Adrenal gland (tissue), 5 donors: ENCODE data around the gene SPNS3.

Experiments
- POLR2A ChIP-seq, 2 donors: fragments of 450-650 bp; IDR thresholded peaks; one replicate each; pipeline ENCODE4 v1.6.1; 2017; ENCODE audit warnings: antibody characterized with exemption in 2 of 2, mild to moderate bottlenecking in 2 of 2, moderate library complexity in 1 of 2
- TF ChIP-seq, protein P1 (sequence below), 6 experiments: fragments of 450-650 bp in 4 of 6; fragments of 200-600 bp in 2 of 6; sonication (generic) in 1 of 6; IDR thresholded peaks; 1 replicate in 5 of 6; 2 replicates in 1 of 6; pipeline versions ENCODE4 v1.5.1 to v1.8.0; 2016 to 2021; ENCODE audit warnings: antibody characterized with exemption in 6 of 6, mild to moderate bottlenecking in 2 of 6, moderate library complexity in 1 of 6
- donor health status: DM: no; HTN: no; CAD: no.

GRCh38 chr17:4405038-4405669, 28.6 kb upstream of the SPNS3 start:
- TF ChIP-seq, protein P1, sequence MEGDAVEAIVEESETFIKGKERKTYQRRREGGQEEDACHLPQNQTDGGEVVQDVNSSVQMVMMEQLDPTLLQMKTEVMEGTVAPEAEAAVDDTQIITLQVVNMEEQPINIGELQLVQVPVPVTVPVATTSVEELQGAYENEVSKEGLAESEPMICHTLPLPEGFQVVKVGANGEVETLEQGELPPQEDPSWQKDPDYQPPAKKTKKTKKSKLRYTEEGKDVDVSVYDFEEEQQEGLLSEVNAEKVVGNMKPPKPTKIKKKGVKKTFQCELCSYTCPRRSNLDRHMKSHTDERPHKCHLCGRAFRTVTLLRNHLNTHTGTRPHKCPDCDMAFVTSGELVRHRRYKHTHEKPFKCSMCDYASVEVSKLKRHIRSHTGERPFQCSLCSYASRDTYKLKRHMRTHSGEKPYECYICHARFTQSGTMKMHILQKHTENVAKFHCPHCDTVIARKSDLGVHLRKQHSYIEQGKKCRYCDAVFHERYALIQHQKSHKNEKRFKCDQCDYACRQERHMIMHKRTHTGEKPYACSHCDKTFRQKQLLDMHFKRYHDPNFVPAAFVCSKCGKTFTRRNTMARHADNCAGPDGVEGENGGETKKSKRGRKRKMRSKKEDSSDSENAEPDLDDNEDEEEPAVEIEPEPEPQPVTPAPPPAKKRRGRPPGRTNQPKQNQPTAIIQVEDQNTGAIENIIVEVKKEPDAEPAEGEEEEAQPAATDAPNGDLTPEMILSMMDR (IDR thresholded peaks at IDR 0.05): no peak
- no peak for TF ChIP-seq POLR2A (IDR thresholded peaks at IDR 0.05)
